ENCODE measurements around the gene PHKA2.
A peak's percentile ranks its signal among the peaks of the same experiment; 100 is the strongest.

PHKA2 gene

GRCh38 chrX:18887825-18888212, 96.1 kb downstream of the PHKA2 start:
- Histone ChIP-seq H3K9ac (ENCODE audit: low read depth, low read length) (no peak overlapping the region), H3K27me3 (ENCODE audit: insufficient read depth, low read length) (peaks cover 6% of the 10 kb centered on the region; the same call in 1 of the 2 replicates), H3K27ac (ENCODE audit: low read length) (no peak overlapping the region), H3K4me1 (ENCODE audit: insufficient read depth, low read length) (no peaks in the 10 kb centered on the region; the same call in 1 of the 2 replicates), H3K36me3 (ENCODE audit: insufficient read depth, low read depth, low read length) (0 out of 2 replicates have a peak, but pooled peaks cover 3% of the 10 kb centered on the region), H3K4me3 (ENCODE audit: low read length) (peak overlapping the region; percentile 62; the same call in 1 of the 2 replicates), H3K9me3 (ENCODE audit: insufficient read depth, low read depth, low read length) (no peaks in the 10 kb centered on the region)

- no peaks in the 10 kb centered on the region for H3K9me3 ChIP-seq (ENCODE audit: insufficient read depth, low read depth, low read length)
- peak overlapping the region; percentile 32; the same call in 1 of the 2 replicates for H3K9ac ChIP-seq (ENCODE audit: low read depth, low read length)
- H3K4me3 ChIP-seq (ENCODE audit: low read length) = peak overlapping the region; percentile 62; the same call in 1 of the 2 replicates
- no peak overlapping the region for H3K27ac ChIP-seq (ENCODE audit: low read length)
- no peaks in the 10 kb centered on the region; the same call in 1 of the 2 replicates for H3K4me1 ChIP-seq (ENCODE audit: insufficient read depth, low read length)
- H3K36me3 ChIP-seq (ENCODE audit: insufficient read depth, low read depth, low read length) = no peaks in the 10 kb centered on the region
- peaks cover 6% of the 10 kb centered on the region; the same call in 1 of the 2 replicates for H3K27me3 ChIP-seq (ENCODE audit: insufficient read depth, low read length)
These were observed 96.6 kb downstream of the PHKA2 start for GRCh38 chrX:18887177-18887824.

GRCh38 chrX:18886344-18887161, 97.4 kb downstream of the PHKA2 start:
- no peak overlapping the region for H3K27ac ChIP-seq (ENCODE audit: low read length)
- peaks cover 6% of the 10 kb centered on the region; the same call in 1 of the 2 replicates for H3K27me3 ChIP-seq (ENCODE audit: insufficient read depth, low read length)
- H3K4me3 ChIP-seq (ENCODE audit: low read length) = peak overlapping the region; percentile 62
- H3K36me3 ChIP-seq (ENCODE audit: insufficient read depth, low read depth, low read length) = no peaks in the 10 kb centered on the region
- no peaks in the 10 kb centered on the region for H3K9me3 ChIP-seq (ENCODE audit: insufficient read depth, low read depth, low read length)
- no peaks in the 10 kb centered on the region; the same call in 1 of the 2 replicates for H3K4me1 ChIP-seq (ENCODE audit: insufficient read depth, low read length)
- H3K9ac ChIP-seq (ENCODE audit: low read depth, low read length) = peak overlapping the region; percentile 32; the same call in 1 of the 2 replicates

GRCh38 chrX:18886005-18886343, 97.9 kb downstream of the PHKA2 start:
- H3K27me3 ChIP-seq (ENCODE audit: insufficient read depth, low read length) = peaks cover 6% of the 10 kb centered on the region; the same call in 1 of the 2 replicates
- no peaks in the 10 kb centered on the region for H3K9me3 ChIP-seq (ENCODE audit: insufficient read depth, low read depth, low read length)
- no peak overlapping the region; the same call in 1 of the 2 replicates for H3K9ac ChIP-seq (ENCODE audit: low read depth, low read length)
- no peaks in the 10 kb centered on the region; the same call in 1 of the 2 replicates for H3K4me1 ChIP-seq (ENCODE audit: insufficient read depth, low read length)
- peak overlapping the region; percentile 62 for H3K4me3 ChIP-seq (ENCODE audit: low read length)
- no peaks in the 10 kb centered on the region for H3K36me3 ChIP-seq (ENCODE audit: insufficient read depth, low read depth, low read length)
- H3K27ac ChIP-seq (ENCODE audit: low read length) = no peak overlapping the region

GRCh38 chrX:18885328-18886004, 98.4 kb downstream of the PHKA2 start:
- Histone ChIP-seq H3K27me3 (ENCODE audit: insufficient read depth, low read length) (peaks cover 6% of the 10 kb centered on the region; the same call in 1 of the 2 replicates), H3K4me3 (ENCODE audit: low read length) (peak overlapping the region; percentile 62; the same call in 1 of the 2 replicates), H3K4me1 (ENCODE audit: insufficient read depth, low read length) (no peaks in the 10 kb centered on the region; the same call in 1 of the 2 replicates), H3K9ac (ENCODE audit: low read depth, low read length) (no peak overlapping the region; the same call in 1 of the 2 replicates), H3K36me3 (ENCODE audit: insufficient read depth, low read depth, low read length) (no peaks in the 10 kb centered on the region), H3K27ac (ENCODE audit: low read length) (no peak overlapping the region), H3K9me3 (ENCODE audit: insufficient read depth, low read depth, low read length) (no peaks in the 10 kb centered on the region)

- no peaks in the 10 kb centered on the region; the same call in 1 of the 2 replicates for H3K4me1 ChIP-seq (ENCODE audit: insufficient read depth, low read length)
- no peak overlapping the region for H3K27ac ChIP-seq (ENCODE audit: low read length)
- peaks cover 6% of the 10 kb centered on the region; the same call in 1 of the 2 replicates for H3K27me3 ChIP-seq (ENCODE audit: insufficient read depth, low read length)
- H3K36me3 ChIP-seq (ENCODE audit: insufficient read depth, low read depth, low read length) = no peaks in the 10 kb centered on the region
- no peaks in the 10 kb centered on the region for H3K9me3 ChIP-seq (ENCODE audit: insufficient read depth, low read depth, low read length)
- no peak overlapping the region for H3K4me3 ChIP-seq (ENCODE audit: low read length)
- H3K9ac ChIP-seq (ENCODE audit: low read depth, low read length) = no peak overlapping the region
These were observed 99.0 kb downstream of the PHKA2 start for GRCh38 chrX:18884916-18885315.

GRCh38 chrX:18883961-18884765, 99.8 kb downstream of the PHKA2 start:
- Histone ChIP-seq H3K27ac (ENCODE audit: low read length) (no peak overlapping the region), H3K9ac (ENCODE audit: low read depth, low read length) (no peak overlapping the region), H3K4me3 (ENCODE audit: low read length) (no peak overlapping the region), H3K9me3 (ENCODE audit: insufficient read depth, low read depth, low read length) (no peaks in the 10 kb centered on the region), H3K4me1 (ENCODE audit: insufficient read depth, low read length) (no peaks in the 10 kb centered on the region; the same call in 1 of the 2 replicates), H3K27me3 (ENCODE audit: insufficient read depth, low read length) (peaks cover 6% of the 10 kb centered on the region; the same call in 1 of the 2 replicates), H3K36me3 (ENCODE audit: insufficient read depth, low read depth, low read length) (no peaks in the 10 kb centered on the region)

- Histone ChIP-seq H3K27me3 (ENCODE audit: insufficient read depth, low read length) (peaks cover 6% of the 10 kb centered on the region; the same call in 1 of the 2 replicates), H3K4me3 (ENCODE audit: low read length) (no peak overlapping the region), H3K4me1 (ENCODE audit: insufficient read depth, low read length) (no peaks in the 10 kb centered on the region; the same call in 1 of the 2 replicates), H3K9me3 (ENCODE audit: insufficient read depth, low read depth, low read length) (no peaks in the 10 kb centered on the region), H3K27ac (ENCODE audit: low read length) (no peak overlapping the region), H3K36me3 (ENCODE audit: insufficient read depth, low read depth, low read length) (no peaks in the 10 kb centered on the region), H3K9ac (ENCODE audit: low read depth, low read length) (no peak overlapping the region)
These were observed 100.5 kb downstream of the PHKA2 start for GRCh38 chrX:18883234-18883960.

GRCh38 chrX:18879144-18879543, 104.8 kb downstream of the PHKA2 start:
- H3K9me3 ChIP-seq (ENCODE audit: insufficient read depth, low read depth, low read length) = no peaks in the 10 kb centered on the region
- H3K4me3 ChIP-seq (ENCODE audit: low read length) = no peak overlapping the region
- no peaks in the 10 kb centered on the region for H3K36me3 ChIP-seq (ENCODE audit: insufficient read depth, low read depth, low read length)
- H3K27me3 ChIP-seq (ENCODE audit: insufficient read depth, low read length) = no peaks in the 10 kb centered on the region
- no peaks in the 10 kb centered on the region for H3K4me1 ChIP-seq (ENCODE audit: insufficient read depth, low read length)
- no peak overlapping the region for H3K27ac ChIP-seq (ENCODE audit: low read length)
- no peak overlapping the region for H3K9ac ChIP-seq (ENCODE audit: low read depth, low read length)

- H3K9me3 ChIP-seq (ENCODE audit: insufficient read depth, low read depth, low read length) = no peaks in the 10 kb centered on the region
- no peak overlapping the region for H3K4me3 ChIP-seq (ENCODE audit: low read length)
- H3K36me3 ChIP-seq (ENCODE audit: insufficient read depth, low read depth, low read length) = no peaks in the 10 kb centered on the region
- no peak overlapping the region for H3K27ac ChIP-seq (ENCODE audit: low read length)
- no peak overlapping the region for H3K9ac ChIP-seq (ENCODE audit: low read depth, low read length)
- H3K4me1 ChIP-seq (ENCODE audit: insufficient read depth, low read length) = no peaks in the 10 kb centered on the region
- no peaks in the 10 kb centered on the region for H3K27me3 ChIP-seq (ENCODE audit: insufficient read depth, low read length)
These were observed 106.4 kb downstream of the PHKA2 start for GRCh38 chrX:18877469-18877868.

All from iPS-20b (cell line).